Tongue (tissue), 2 donors: ENCODE measurements around the gene NDUFS2. TPM values are rescaled to one million over a fixed set of nuclear protein-coding genes. Genes with fewer than 3 reads are reported as not detected.
A peak's percentile ranks its signal among the peaks of the same experiment; 100 is the strongest.

ENCODE experiments used
- DNase-seq: peaks from one replicate; pipeline ENCODE4 v3.0.0-alpha.2; 2015
- total RNA-seq: library from RNA; depleted of rRNA; stranded (reverse); fragments of >200 nt; gene quantifications from one replicate; pipeline ENCODE4 v1.2.3, GENCODE V29; 2014

NDUFS2 gene
- total RNA-seq, 1 donor from 2014 or later, result 174 TPM

DNA sequence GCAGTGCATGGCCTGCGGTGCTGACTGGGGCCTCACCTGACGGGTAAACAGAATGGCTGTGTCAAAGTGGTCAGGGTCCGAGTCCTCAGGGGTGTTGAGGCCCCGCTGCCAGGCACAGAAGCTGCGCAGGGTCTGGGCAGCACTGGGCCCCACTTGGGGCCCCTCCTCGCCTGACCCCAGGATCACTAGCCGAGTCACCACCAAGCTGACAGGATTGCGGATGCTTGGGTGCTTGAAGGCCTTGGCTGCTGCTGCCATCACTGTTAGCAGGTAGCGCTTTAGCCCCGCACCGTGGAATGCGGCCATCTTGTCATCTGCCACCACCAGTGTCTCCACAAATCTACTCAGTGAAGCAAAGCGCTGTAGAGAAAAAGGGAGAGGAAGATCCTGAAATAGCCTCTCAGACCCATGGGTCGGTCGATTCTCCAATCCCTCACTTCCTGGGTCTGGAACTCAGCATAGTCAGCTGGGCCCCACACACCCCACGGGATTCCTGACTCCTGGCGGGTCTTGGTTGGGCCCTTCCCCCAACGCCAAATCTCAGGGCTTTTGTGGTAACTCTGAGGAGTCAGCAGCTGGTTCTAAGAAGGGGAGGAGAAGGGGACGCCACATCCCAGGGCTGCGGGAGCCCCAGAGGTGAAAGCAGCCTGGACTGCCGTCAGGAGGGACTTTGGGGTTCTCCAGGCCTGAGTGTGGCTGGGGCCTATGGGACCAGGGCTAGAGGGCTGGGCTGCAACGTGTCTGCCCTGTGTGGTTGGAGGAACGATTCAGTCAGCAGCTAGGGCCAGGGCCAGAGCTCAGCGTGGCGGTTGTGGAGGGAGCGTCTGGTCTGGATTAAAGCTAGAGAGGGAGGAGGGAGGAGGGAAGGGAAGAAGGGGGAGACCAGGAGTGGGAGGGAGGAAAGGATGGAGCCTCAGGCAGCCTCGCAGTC, 5.4 kb upstream of the NDUFS2 start:
- DNase-seq, result peak; percentile 86

DNA sequence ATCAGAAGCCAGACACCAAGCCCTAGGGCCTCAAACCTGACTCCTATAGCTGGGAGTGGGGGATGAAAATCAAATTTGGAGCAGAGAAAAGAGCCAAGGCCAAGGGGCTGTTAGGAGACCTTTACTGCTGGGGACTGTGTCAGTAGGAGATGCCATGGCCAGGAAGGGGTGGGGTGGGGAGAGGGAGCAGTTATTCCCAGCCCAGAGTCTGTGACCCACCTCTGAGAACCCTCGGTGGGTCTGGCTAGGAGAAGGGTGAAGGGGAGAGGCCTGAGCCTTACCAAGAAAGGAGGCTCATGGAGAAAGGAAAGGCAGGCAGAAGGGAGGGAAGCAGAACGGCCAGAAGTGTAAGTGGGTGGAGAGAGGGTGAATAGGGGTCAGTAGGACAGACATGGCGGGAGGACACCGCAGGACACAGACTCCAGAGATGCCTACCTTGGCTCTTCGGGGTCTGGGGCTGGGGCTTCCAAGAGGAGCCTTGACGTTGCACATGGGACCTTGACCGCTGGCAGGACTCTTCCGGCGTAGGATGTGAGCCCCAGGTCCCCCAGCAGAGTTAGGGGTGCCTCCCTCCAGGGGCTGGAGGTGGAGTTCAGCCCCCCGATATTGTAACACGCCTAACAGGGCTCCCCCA, 4.5 kb upstream of the NDUFS2 start:
- DNase-seq, result no peak

DNA sequence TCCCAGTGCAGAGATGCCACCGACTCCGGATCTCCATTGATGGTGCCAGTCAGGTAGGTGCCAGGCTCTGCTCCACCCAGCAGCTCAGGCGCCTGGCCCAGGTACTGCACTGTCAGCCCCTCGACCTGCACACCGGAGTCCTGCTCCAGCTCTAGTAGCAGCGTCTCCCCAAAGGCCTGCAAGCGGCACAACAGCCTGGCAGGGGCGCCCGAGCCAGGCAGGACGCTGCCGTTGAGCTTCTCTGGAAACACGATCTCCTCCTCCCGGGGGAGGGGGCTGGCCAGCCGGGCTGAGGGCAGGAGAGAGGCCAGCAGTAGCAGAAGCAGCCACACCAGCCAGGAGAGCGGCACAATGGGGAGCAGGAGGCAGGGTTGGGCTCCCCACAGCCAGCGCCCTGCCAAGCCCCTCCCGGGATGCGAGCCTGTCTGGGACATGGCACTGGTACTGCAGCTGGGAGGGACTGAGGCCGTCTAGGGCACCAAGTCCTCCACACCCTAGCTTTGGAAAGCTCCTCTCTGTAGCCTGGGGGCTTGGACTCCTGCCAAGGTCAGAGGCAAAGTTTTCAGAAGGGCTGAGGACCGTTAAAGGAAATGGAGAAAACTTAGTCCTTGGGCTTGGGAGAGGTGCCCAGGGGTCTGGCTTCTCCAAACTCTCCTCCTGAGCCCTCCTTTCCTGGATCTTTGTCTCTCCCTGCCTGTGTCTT, 3.8 kb upstream of the NDUFS2 start:
- peak; percentile 80 for DNase-seq

DNA sequence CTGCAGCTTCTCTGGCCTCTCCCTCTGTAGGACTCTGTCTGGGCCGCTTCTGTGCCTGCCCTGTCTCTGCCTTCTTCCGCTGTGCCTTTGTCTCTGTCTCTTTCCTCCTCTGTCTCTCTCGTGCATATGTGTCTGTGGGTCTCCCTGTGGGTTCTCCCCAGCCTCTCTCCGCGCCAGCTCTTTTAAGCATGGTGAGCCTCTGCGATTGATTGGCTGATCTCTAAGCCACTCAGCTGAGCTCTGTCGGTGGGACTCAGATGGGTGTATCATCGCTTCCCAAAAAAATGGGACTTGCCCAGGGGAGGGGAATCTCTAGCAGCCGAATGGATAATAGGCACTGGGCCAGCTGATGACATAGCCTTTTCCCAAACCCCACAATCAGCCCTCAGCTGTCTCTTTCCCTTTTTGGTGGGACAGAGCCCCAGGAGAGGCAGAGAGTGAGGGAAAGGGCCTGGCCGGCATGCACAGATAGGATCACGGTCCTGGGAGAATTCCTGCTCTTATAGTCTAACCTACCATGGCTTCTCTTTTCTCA, 3.2 kb upstream of the NDUFS2 start, which contains the start of gene ADAMTS4:
Gene ADAMTS4 (minus strand): TSS at position 158 of the 535 bp plus-strand sequence. CDS start 427 bp downstream, outside the sequence.
- DNase-seq, result peak; percentile 89

DNA sequence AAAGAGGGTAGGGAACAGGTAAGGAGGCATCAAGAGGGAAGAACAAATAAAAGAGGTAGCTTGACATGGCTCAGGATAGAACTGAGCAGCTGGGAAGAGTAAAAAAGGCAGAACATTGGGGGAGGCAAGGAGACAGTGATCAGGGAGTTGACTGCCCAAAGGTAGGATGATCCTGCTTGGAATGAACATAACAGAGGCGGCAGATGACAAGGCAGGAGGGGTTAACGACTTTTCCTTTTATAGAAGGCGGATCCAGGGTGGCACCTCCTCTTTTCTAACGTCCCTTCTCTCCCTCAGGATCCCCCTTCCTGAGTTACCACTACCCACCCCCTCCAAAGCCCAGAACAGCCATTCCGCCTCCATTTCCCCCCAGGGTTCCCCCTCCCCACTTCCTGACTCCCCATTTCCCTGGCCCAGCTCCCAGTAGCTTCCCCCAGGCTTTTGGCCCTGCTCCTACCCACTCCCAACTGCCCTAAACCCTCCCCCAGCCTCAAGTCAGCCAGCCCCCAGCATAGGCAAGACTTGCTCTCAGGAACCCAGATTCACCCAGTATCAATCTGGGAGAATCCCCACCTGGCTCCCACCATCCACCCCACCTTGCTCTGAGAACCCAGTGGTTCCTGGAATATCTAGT, 2.5 kb upstream of the NDUFS2 start:
- no peak for DNase-seq

DNA sequence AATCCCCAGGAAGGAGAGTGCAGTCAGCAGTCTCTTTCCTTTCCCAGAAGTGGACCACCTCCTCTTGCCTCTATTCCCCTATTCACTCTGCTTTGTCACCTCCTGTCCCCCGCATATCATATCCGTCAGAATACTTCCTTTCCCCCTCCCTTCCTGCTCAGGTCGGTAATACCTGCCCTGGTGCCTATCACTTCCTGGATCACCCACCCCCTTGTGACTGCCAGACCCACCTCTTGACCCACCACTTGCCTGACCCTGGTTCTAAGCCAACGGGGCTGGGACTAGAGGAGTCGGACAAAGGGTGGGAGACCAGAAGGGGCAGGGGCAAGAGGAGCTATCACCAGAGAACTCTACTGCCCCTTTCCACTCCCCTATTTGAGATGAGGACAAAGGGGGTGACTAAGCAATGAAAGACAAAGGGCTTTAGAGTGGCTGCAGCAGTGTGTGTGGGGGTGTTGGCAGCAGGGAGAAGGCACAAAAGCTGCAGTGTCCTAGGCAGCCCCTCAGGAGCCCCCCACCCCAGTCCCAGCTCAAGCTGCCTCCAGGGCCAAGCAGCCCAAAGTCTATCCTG, 1.7 kb upstream of the NDUFS2 start:
- DNase-seq, result no peak

DNA sequence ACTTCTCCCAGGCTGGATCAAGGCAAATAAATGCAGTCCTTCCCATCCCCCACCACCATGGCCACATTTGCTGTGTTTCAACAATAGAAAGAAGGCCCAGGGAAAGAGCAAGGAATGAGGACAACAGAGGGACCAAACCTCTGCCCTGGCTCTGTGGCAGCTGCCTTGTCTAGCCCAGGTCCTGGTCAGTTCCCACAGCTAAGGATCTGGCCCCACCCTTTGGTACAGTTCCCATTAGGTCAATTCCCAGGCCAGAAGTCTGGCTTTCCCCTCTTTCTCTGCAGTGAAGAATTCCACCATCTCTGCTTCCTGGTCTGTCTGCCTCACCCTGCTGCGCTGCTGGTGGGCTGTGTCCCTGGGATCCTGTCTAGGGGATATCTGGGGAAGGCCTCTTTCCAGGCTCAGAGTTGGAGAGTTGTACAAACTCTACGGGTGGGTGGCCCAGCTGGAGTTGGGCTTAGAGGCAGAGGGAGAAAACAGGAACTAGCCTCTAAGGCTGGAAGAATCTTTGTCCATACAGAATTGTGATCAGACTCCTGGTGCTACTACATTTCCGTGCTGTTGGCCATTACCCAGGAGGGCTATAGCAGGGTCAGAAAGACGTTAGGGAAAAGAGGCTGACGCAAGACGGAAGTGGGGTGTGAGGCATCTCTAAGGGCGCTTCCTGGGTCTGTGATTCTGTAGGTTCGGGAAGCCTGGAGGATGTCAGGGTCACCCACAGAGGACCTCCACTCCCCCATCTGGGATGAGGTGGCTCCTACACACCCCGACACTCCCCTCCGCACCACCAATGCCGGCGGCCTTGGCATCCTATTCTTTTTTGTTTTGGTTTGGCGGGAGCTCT, 953 bp upstream of the NDUFS2 start:
- DNase-seq, result peak; percentile 33

DNA sequence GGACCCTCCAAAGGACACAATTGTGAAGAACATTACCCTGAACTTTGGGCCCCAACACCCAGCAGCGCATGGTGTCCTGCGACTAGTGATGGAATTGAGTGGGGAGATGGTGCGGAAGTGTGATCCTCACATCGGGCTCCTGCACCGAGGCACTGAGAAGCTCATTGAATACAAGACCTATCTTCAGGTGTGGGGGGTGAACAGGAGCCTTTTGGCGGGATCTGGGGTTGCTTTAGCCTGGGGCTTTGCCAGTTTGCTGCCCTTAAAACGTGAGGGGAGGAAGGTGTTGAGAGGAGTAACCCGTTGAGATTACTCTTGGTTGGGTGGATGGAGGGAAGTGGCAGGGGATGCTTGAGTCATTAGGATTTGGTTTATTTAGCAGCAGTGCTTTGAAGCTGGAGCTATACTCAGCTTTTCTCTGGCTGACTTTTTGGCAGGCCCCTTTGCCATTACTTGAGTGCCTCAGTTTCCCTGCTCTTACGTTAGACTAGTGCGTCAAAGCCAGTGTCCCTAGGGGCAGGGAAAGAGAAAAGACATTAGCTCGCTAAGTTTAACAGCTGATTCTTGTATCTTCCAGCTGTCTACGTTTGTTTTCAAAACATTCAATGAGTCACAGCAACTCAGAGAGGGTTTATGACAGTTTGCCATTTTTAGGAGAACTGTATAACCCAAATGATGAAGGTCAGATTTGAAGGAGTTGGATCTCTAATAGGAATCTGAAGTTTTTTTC, 4.4 kb downstream of the NDUFS2 start:
- DNase-seq, result no peak

DNA sequence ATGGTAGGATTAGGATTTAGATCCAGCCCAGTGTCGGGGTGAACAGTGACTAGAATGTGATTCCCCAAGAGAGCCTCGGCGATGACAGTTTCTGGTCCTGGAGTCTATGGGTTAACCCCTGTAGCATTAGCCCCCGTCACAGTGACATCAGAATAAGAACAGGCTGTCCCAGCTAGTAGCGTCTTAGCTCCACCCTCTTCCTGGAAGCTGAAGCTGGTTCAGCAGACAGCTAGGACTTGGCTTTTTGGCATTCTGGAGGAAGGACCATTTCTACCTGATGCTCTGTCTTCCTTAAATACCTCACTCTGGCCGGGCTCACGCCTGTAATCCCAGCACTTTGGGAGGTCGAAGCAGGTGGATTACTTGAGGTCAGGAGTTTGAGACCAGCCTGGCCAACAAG, 5.0 kb downstream of the NDUFS2 start:
- DNase-seq, result no peak

DNA sequence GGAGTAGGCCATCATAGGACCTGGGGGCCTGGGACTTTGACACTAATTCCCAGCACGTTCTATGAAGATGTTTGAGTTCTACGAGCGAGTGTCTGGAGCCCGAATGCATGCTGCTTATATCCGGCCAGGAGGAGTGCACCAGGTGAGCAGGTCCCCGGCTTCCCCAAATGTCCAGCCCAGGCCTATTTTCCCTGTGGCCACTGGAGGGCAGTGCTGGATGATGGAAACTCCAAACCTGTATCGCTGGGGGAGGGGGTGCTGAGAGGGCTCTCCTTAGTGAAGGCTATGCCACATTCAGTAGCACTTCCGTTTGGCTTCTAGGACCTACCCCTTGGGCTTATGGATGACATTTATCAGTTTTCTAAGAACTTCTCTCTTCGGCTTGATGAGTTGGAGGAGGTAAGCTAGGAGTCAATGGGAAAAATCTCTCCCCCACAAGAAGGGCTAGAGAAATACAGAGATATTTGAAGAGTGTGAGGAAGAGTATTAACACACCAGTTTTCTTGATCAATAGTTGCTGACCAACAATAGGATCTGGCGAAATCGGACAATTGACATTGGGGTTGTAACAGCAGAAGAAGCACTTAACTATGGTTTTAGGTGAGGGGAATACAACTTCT, 7.7 kb downstream of the NDUFS2 start:
- DNase-seq, result peak; percentile 84

DNA sequence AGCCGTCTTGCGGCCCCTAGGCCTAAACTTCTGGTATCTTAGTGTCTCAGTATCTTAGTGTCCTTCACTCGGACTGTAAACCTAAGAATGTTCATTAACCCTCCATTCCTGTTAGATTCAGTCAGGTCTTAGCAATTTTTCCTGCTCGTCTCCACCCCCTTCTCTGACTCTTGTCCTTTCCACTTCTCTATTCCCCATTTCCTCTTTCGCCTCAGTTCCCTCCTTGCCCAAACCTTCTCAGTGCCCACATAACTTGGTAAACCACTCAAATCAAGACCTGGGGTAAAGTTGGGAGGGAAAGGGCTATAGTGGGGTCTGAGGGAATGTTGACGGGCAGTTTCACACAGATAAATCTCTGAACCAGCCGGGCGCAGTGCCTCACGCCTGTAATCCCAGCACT, 12.2 kb downstream of the NDUFS2 start:
- no peak for DNase-seq

DNA sequence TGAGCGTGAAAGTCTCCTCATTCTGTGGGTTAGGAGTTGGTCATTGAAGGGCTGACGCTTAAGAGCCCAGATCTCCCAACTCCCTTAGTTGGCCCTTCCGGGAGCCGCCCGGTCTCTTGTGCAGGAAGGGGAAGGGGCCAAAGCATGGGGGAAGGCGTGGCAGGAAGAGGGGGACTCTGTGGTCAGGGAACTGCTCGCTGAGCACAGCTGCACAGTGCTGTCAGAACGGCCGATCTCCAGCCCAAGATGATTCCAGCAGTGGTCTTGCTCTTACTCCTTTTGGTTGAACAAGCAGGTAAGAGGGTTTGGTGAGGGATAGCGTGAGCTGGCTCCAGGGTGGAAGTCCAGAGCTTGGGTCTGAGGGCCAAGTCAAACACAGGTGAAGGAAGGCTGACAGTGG, 12.9 kb downstream of the NDUFS2 start, which contains the start of gene FCER1G:
Gene FCER1G (plus strand): TSS at position 220 of the 400 bp plus-strand sequence. CDS start 27 bp downstream, at position 247.
- DNase-seq, result no peak

DNA sequence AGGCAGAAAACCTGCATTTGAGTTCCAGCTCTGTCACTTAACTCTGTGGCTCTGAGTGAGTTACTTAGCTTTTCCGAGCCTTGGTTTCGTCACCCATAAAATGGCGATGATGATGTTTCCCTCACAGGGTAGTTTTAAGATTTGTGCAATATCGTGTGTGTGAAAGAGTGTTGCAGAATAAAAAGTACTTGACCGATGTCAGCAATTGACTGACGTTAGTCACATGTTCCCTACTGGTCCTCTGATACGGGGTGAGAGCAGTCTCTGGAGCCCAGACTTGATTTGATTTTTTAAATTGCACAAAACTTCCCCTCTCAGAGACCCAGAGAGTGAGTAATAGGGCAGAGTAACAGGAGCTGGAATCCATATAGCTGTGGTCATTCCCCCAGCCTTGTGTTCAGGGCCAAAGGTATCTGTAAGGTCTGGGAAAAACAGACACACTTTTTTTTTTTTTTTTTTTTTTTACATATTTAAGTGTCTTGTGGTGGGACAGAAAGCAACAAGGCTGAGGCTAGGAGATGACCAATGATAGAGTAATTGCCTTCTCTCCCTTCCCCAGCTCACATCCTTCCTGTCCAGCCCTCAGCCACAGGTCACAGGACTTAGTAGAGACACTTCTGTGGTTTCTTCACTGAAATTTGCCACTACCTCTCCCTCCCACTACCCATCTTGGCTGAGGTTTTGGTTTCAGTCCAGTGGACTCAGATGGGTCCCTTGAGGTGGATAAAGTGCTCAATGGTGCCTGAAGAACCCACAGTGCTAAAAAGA, 15.0 kb downstream of the NDUFS2 start:
- DNase-seq, result no peak

DNA sequence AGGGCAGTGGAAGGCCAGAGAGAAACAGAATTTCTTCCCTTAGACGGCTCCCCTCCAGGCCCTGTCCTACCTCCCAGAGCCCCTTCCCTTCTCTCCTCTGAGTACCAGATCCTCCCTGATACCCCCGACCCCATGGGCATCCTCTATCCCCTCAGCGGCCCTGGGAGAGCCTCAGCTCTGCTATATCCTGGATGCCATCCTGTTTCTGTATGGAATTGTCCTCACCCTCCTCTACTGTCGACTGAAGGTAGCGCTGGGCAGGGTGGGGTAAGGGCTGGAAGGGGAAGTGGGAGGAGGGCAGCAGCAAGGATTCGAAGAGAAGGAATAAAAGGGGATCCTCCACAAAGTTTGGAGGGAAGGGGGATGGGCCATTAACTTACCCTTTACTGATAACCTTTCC, 15.7 kb downstream of the NDUFS2 start:
- DNase-seq, result no peak

DNA sequence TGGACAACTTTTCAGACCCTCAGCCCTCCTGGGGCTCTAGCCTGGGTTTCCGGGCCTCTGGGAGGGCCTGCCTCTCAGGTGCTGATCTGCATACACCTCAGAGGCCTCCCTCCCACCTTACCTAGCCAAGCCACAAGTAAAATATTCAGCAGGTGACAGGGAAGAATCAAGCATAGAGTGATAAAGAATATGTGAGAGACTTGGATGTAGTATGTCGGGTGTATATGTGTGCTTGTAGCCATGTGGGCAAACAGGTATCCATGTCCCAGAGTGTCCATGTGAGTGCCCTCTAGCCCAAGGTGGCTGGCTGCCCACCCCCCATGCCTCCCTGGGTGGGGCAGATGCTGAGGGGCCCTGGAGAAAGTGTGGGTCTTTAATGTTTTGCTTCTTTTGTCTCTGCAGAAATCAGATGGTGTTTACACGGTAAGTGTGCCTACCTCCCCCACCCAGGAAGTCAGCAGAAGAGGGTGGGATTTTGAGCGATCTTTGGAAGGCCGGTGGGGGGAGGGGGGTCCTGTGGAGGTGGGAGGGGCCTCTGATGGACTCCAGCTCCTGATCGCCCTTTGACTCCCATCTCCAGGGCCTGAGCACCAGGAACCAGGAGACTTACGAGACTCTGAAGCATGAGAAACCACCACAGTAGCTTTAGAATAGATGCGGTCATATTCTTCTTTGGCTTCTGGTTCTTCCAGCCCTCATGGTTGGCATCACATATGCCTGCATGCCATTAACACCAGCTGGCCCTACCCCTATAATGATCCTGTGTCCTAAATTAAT, 16.3 kb downstream of the NDUFS2 start:
- no peak for DNase-seq

DNA sequence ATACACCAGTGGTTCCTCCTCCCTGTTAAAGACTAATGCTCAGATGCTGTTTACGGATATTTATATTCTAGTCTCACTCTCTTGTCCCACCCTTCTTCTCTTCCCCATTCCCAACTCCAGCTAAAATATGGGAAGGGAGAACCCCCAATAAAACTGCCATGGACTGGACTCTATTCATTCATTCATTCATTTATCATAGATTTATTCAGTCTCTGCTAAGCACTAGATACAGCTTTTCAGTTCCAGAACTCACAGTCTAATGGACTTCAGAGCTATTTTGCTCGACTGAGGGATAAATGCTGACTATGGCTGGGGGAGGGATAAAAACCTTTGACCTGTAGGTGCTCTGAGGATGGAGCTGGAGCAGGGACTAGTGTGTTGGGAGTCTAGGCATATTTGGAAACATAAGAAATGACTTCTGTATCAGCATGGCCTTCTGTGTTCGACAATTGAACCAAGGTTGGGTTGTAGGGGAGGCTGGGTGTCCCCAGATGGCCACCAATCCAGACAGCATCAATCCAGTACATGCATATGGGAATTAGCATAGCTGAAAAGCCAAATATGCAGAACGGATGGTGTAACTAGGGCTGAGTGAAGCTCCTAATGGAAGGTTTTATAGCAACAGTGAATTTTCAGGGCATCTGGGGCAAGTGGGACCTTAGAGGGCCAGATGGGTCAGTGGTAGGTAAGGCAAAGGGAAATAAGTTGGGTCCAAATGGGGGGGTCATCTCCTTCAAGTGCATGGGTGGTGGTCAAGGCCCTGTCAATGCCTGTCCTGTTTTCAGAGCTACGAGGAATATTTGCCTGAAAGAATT, 17.1 kb downstream of the NDUFS2 start:
- DNase-seq, result no peak

DNA sequence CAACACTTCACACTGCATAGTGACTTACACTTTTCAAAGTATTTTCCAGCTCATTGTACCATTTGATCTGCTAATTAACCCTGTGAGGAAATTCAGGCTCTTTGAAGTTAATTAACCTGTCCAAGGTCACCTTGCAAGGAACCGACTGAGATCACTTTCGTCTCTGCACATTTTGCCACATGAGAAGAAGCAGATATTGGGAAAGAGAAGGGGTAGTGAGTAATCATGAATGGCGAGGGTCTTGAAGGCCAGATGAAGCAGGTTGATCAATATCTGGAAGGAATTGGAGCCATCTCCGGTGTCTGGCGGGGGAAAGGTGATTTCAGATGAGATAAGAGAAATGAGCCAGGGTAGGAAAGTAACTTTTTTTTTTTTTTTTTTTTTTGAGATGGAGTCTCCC, 17.8 kb downstream of the NDUFS2 start:
- no peak for DNase-seq
